GM12892 (cell line): ENCODE measurements around the gene OR2Z1.

ENCODE experiments used
- POLR2A ChIP-seq: IDR thresholded peaks from 2 replicates; pipeline ENCODE4 v1.6.1; 2011; ENCODE audit warnings: low read depth, low read length, control low read depth
- POLR2AphosphoS5 ChIP-seq: IDR thresholded peaks from 2 replicates; pipeline ENCODE4 v1.6.1; 2011; ENCODE audit warnings: low read depth, low read length, control low read depth
- TAF1 ChIP-seq: IDR thresholded peaks from 2 replicates; pipeline ENCODE4 v1.6.1; 2011; ENCODE audit warnings: low read depth, mild to moderate bottlenecking, control low read depth, low read length, borderline replicate concordance

DNA sequence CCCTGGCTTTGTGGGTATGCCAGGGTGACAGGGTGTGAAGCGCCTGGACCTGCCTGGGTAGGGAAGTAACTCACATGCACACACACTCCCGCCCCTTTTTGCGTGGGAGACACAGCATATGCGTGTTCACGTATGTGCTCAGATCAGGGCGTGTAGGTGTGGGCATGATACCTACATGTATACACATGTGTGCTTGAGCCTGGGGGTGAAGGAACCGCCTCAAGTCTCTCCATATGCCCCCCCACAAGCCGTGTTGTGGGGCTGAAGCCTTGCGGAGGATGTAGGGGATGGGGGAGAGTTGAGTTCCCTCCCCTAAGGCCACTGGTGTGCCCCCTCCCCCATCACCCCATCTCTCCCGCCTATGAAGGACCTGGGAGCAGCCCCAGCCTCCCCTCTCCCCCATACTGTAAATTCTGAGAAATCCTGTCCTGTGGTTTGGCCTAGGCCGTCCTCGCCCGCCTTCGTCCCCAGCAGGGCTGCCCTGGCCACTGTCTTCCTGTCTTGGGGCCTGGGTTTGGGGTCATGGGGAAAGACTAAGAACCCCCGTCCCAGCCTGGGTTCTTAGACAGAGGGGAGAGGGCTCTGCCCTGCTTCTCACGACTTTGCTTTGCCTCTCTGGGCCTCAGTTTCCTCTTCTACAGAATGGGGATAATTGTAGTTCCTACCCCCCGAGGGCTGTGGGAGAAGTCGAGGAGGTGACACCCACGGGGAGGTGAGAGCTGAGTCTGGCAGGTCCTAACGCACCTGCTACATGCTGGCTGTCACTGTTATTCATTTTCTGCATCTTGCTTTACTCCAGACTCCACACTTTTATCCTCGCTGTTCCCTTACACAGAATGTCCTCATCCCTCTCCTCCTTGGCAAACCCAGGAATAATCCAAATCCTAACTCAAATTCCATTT is 37.2 kb upstream of the OR2Z1 start:
- TF ChIP-seq POLR2A (no peak), TAF1 (no peak), POLR2AphosphoS5 (no peak)
